ENCODE data around the gene ATF7IP2. TPM values are rescaled to one million over a fixed set of nuclear protein-coding genes. Genes with fewer than 3 reads are reported as not detected.
A peak's percentile ranks its signal among the peaks of the same experiment; 100 is the strongest.

The ATF7IP2 gene
- total and polyA plus RNA-seq, 9 of the 15 experiments (the other 6 are each of a cell fraction or from before 2014, with no cell fraction given) = 131 to 515 (median 196) TPM

DNA sequence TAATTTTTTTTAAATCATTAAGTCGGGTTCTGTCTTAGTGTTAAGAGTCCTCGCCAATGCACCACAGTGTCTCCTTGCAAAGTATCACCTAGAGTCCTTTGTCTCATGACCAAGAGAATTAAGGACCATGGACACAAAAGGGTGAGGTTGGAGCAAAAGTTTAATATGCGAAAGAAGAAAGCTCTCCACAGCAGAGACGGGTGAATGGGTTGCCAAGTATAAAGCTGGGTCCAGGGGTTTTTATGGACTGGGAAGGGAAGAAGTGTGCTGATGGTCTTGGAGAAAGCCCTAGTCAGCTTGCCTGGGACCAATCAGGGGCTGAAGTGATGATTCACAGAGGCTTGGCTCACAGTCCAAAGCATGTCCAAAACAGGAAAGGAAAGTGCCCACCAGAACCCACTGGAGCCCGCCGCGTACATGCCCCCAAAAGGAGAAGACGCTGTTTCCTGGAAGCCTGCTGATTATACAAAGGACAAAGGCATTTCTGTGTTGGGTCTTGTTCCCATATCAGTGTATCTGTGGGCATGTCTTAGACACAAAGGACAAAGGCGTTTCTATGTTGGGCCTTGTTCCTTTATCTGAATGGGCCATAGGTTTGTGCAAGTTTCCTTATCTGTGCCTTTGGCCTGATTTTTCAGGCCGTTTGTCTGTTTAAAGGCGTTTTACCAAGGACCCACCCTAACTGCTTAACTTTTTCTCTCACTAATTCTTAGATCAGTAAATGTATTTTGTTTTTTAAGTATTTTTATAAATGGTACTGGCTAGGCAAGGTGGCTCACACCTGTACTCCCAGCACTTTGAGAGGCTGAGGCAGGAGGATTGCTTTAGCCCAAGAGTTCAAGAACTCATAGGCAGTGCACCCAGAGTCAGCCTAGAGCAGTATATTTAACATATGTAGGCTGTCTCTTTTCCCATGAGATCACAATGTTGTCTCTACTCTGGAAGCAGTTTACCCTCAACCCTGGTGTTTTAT, 28.7 kb upstream of the ATF7IP2 start (continued):
- TF ChIP-seq LEF1 (IDR thresholded peaks at IDR 0.05) (peak; percentile 36; the same call in 1 of the 2 replicates), RB1 (IDR thresholded peaks at IDR 0.05; ENCODE audit: low read depth) (no peak), NBN (IDR thresholded peaks at IDR 0.05; ENCODE audit: low read depth) (no peak), HLTF (IDR thresholded peaks at IDR 0.05) (no peak), KLF1 (tag; IDR thresholded peaks at IDR 0.05) (no peak), FOSL1 (tag; conservative IDR thresholded peaks at IDR 0.05) (no peak; the same call in 1 of the 2 replicates), NFRKB (IDR thresholded peaks at IDR 0.05; ENCODE audit: low read depth) (no peak; the same call in 1 of the 2 replicates), PTBP1 (IDR thresholded peaks at IDR 0.05; ENCODE audit: low read depth, low read length) (no peak), MIER1 (IDR thresholded peaks at IDR 0.05; ENCODE audit: low read depth) (no peak), ZNF445 (CRISPR knock-in tag; IDR thresholded peaks at IDR 0.05; ENCODE audit: low read depth) (no peak), KDM1A (IDR thresholded peaks at IDR 0.05) (peak; percentile 83 to 86), PTTG1 (tag; IDR thresholded peaks at IDR 0.05; ENCODE audit: low read depth) (no peak), SAFB (IDR thresholded peaks at IDR 0.05; ENCODE audit: borderline replicate concordance, low read depth, low read length) (no peak), ZNF695 (CRISPR knock-in tag; IDR thresholded peaks at IDR 0.05) (no peak), SMARCB1 (IDR thresholded peaks at IDR 0.05; ENCODE audit: insufficient read length, low read depth) (no peak), DACH1 (IDR thresholded peaks at IDR 0.05; ENCODE audit: partially characterized antibody) (no peak), GTF2A2 (tag; IDR thresholded peaks at IDR 0.05) (no peak), BRF1 (IDR thresholded peaks at IDR 0.05; ENCODE audit: borderline replicate concordance, extremely low read depth, insufficient read length) (no peak), FUS (optimal IDR thresholded peaks at IDR 0.05; ENCODE audit: low read depth, low read length) (no peak), POLR2A (conservative IDR thresholded peaks at IDR 0.05) (no peak)
- TF ChIP-seq, protein P1, sequence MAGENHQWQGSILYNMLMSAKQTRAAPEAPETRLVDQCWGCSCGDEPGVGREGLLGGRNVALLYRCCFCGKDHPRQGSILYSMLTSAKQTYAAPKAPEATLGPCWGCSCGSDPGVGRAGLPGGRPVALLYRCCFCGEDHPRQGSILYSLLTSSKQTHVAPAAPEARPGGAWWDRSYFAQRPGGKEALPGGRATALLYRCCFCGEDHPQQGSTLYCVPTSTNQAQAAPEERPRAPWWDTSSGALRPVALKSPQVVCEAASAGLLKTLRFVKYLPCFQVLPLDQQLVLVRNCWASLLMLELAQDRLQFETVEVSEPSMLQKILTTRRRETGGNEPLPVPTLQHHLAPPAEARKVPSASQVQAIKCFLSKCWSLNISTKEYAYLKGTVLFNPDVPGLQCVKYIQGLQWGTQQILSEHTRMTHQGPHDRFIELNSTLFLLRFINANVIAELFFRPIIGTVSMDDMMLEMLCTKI (IDR thresholded peaks at IDR 0.05; ENCODE audit: partially characterized antibody) = no peak
- TF ChIP-seq, protein P2, sequence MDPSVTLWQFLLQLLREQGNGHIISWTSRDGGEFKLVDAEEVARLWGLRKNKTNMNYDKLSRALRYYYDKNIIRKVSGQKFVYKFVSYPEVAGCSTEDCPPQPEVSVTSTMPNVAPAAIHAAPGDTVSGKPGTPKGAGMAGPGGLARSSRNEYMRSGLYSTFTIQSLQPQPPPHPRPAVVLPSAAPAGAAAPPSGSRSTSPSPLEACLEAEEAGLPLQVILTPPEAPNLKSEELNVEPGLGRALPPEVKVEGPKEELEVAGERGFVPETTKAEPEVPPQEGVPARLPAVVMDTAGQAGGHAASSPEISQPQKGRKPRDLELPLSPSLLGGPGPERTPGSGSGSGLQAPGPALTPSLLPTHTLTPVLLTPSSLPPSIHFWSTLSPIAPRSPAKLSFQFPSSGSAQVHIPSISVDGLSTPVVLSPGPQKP (CRISPR knock-in tag; IDR thresholded peaks at IDR 0.05) = no peak
- TF ChIP-seq, protein P3, sequence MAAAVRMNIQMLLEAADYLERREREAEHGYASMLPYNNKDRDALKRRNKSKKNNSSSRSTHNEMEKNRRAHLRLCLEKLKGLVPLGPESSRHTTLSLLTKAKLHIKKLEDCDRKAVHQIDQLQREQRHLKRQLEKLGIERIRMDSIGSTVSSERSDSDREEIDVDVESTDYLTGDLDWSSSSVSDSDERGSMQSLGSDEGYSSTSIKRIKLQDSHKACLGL (CRISPR knock-in tag; IDR thresholded peaks at IDR 0.05; ENCODE audit: borderline replicate concordance, poor library complexity, severe bottlenecking) = no peak
- TF ChIP-seq, protein P4, sequence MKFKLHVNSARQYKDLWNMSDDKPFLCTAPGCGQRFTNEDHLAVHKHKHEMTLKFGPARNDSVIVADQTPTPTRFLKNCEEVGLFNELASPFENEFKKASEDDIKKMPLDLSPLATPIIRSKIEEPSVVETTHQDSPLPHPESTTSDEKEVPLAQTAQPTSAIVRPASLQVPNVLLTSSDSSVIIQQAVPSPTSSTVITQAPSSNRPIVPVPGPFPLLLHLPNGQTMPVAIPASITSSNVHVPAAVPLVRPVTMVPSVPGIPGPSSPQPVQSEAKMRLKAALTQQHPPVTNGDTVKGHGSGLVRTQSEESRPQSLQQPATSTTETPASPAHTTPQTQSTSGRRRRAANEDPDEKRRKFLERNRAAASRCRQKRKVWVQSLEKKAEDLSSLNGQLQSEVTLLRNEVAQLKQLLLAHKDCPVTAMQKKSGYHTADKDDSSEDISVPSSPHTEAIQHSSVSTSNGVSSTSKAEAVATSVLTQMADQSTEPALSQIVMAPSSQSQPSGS (CRISPR knock-in tag; IDR thresholded peaks at IDR 0.05) = no peak
- TF ChIP-seq, protein P5, sequence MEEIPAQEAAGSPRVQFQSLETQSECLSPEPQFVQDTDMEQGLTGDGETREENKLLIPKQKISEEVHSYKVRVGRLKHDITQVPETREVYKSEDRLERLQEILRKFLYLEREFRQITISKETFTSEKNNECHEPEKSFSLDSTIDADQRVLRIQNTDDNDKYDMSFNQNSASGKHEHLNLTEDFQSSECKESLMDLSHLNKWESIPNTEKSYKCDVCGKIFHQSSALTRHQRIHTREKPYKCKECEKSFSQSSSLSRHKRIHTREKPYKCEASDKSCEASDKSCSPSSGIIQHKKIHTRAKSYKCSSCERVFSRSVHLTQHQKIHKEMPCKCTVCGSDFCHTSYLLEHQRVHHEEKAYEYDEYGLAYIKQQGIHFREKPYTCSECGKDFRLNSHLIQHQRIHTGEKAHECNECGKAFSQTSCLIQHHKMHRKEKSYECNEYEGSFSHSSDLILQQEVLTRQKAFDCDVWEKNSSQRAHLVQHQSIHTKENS (CRISPR knock-in tag; IDR thresholded peaks at IDR 0.05) = no peak
